Breast epithelium (tissue), 4 donors: ENCODE measurements around the gene PTGFRN. TPM values are rescaled to one million over a fixed set of nuclear protein-coding genes. Genes with fewer than 3 reads are reported as not detected.

Source experiments
- DNase-seq, 2 donors: peaks; one replicate each; pipeline ENCODE4 v3.0.0-alpha.2; 2019; ENCODE audit warnings: low spot score in 2 of 2
- H3K27ac ChIP-seq, 2 donors: fragments of 200-600 bp; sonication (generic) in 1 of 2; one replicate each; pipeline ENCODE4 v1.5.1; 2016 to 2019; ENCODE audit warnings: mild to moderate bottlenecking in 1 of 2
- H3K27me3 ChIP-seq, 2 donors: fragments of 200-600 bp; sonication (generic) in 1 of 2; one replicate each; pipeline versions ENCODE4 v1.5.1 to v1.6.0; 2017 to 2019; ENCODE audit warnings: control low read depth in 1 of 2, mild to moderate bottlenecking in 1 of 2
- H3K36me3 ChIP-seq: fragments of 200-600 bp; one replicate; pipeline ENCODE4 v1.5.1; 2019
- H3K4me1 ChIP-seq, 2 donors: fragments of 200-600 bp; sonication (generic); one replicate each; pipeline ENCODE4 v1.5.1; 2016 to 2019; ENCODE audit warnings: control low read depth in 1 of 2
- H3K4me3 ChIP-seq, 3 donors: fragments of 200-600 bp; sonication (generic); 1 replicate in 2 of 3; 2 replicates in 1 of 3; pipeline ENCODE4 v1.5.1; 2016 to 2019; ENCODE audit warnings: mild to moderate bottlenecking in 3 of 3, moderate library complexity in 2 of 3
- H3K9me3 ChIP-seq, 2 donors: fragments of 200-600 bp; sonication (generic) in 1 of 2; one replicate each; pipeline ENCODE4 v1.5.1; 2016 to 2019; ENCODE audit warnings: control low read depth in 1 of 2
- CTCF ChIP-seq, 3 donors: fragments of 450-650 bp; IDR thresholded peaks; one replicate each; pipeline ENCODE4 v1.5.1; 2016 to 2017; ENCODE audit warnings: antibody characterized with exemption in 3 of 3, mild to moderate bottlenecking in 3 of 3, moderate library complexity in 3 of 3
- POLR2A ChIP-seq: fragments of 450-650 bp; IDR thresholded peaks from one replicate; pipeline ENCODE4 v1.6.1; 2016; ENCODE audit warnings: antibody characterized with exemption, mild to moderate bottlenecking, moderate library complexity
- POLR2AphosphoS5 ChIP-seq, 3 donors: sonication (generic); formaldehyde crosslinking; IDR thresholded peaks; one replicate each; pipeline ENCODE4 v1.6.1; 2017; ENCODE audit warnings: antibody characterized with exemption in 3 of 3
- intact Hi-C: fragments of 100-400 bp; cut with DNase I; formaldehyde crosslinking; loops from one replicate; pipeline ENCODE4 v1.15.1; 2023; ENCODE audit warnings: low total_unique reads
- total RNA-seq, 3 donors: library from RNA; depleted of rRNA; stranded (reverse); fragments of >200 nt; gene quantifications; one replicate each; pipeline ENCODE4 v1.1.0, GENCODE V29; 2016

Gene PTGFRN
- total RNA-seq, 3 donors from 2014 or later: 10.6 to 30.8 (median 24.3) TPM

GRCh38 chr1:117010310-117010969, 100.7 kb downstream of the PTGFRN start:
- TF ChIP-seq POLR2A (no peak), POLR2AphosphoS5 (IDR thresholded peaks at IDR 0.05) (no peak), CTCF (IDR thresholded peaks at IDR 0.05) (no peak)
- no peaks in the 10 kb centered on the region for H3K36me3 ChIP-seq
- intact Hi-C loops: no loop called here
- no peaks in the 10 kb centered on the region for H3K4me1 ChIP-seq
- no peak overlapping the region for H3K27ac ChIP-seq
- H3K9me3 ChIP-seq: no peaks in the 10 kb centered on the region
- H3K27me3 ChIP-seq: no peaks in the 10 kb centered on the region
- H3K4me3 ChIP-seq: no peak overlapping the region
- DNase-seq: no peak

GRCh38 chr1:117011334-117011733, 101.6 kb downstream of the PTGFRN start:
- intact Hi-C loops: no loop called here
- no peak overlapping the region for H3K27ac ChIP-seq
- no peak for DNase-seq
- H3K27me3 ChIP-seq: no peaks in the 10 kb centered on the region
- H3K4me3 ChIP-seq: no peak overlapping the region
- TF ChIP-seq CTCF (IDR thresholded peaks at IDR 0.05) (no peak), POLR2A (no peak), POLR2AphosphoS5 (IDR thresholded peaks at IDR 0.05) (no peak)
- H3K4me1 ChIP-seq: no peaks in the 10 kb centered on the region
- H3K36me3 ChIP-seq: no peaks in the 10 kb centered on the region
- H3K9me3 ChIP-seq: no peaks in the 10 kb centered on the region

- peak overlapping the region; percentile 50 to 56 for H3K27ac ChIP-seq
- H3K9me3 ChIP-seq: no peaks in the 10 kb centered on the region
- no peaks in the 10 kb centered on the region for H3K36me3 ChIP-seq
- no peaks in the 10 kb centered on the region for H3K27me3 ChIP-seq
- peak; percentile 44 to 54 for DNase-seq
- TF ChIP-seq POLR2AphosphoS5 (IDR thresholded peaks at IDR 0.05): peak in 2 of 3 donors; percentile 15 to 52
- TF ChIP-seq CTCF (IDR thresholded peaks at IDR 0.05): no peak
- no peak for TF ChIP-seq POLR2A
- no peak overlapping the region for H3K4me3 ChIP-seq
- intact Hi-C loops: no loop called here
- H3K4me1 ChIP-seq: no peaks in the 10 kb centered on the region
These were observed 103.7 kb downstream of the PTGFRN start for GRCh38 chr1:117013309-117013858.

GRCh38 chr1:117014209-117014608, 104.5 kb downstream of the PTGFRN start:
- intact Hi-C loops: no loop called here
- no peak for TF ChIP-seq POLR2AphosphoS5 (IDR thresholded peaks at IDR 0.05)
- TF ChIP-seq POLR2A: no peak
- no peak for TF ChIP-seq CTCF (IDR thresholded peaks at IDR 0.05)
- DNase-seq: no peak

GRCh38 chr1:117015724-117016123, 106.0 kb downstream of the PTGFRN start:
- no peak for TF ChIP-seq POLR2A
- TF ChIP-seq CTCF (IDR thresholded peaks at IDR 0.05): no peak
- TF ChIP-seq POLR2AphosphoS5 (IDR thresholded peaks at IDR 0.05): no peak
- Histone ChIP-seq H3K4me1 (no peaks in the 10 kb centered on the region), H3K4me3 (no peak overlapping the region), H3K27ac (no peak overlapping the region), H3K9me3 (no peaks in the 10 kb centered on the region), H3K27me3 (no peaks in the 10 kb centered on the region), H3K36me3 (no peaks in the 10 kb centered on the region)
- no peak for DNase-seq
- intact Hi-C loops: no loop called here

More at GRCh38 chr1:117014209-117014608, 104.5 kb downstream of the PTGFRN start:
- no peaks in the 10 kb centered on the region for H3K36me3 ChIP-seq
- H3K27me3 ChIP-seq: no peaks in the 10 kb centered on the region
- H3K4me3 ChIP-seq: no peak overlapping the region
- no peaks in the 10 kb centered on the region for H3K9me3 ChIP-seq
- H3K4me1 ChIP-seq: no peaks in the 10 kb centered on the region
- no peak overlapping the region for H3K27ac ChIP-seq
